ENCODE measurements around the gene CSGALNACT2. TPM values are rescaled to one million over a fixed set of nuclear protein-coding genes. Genes with fewer than 3 reads are reported as not detected.
A peak's percentile ranks its signal among the peaks of the same experiment; 100 is the strongest.

The CSGALNACT2 gene
- total and polyA plus RNA-seq, 9 of the 15 experiments (the other 6 are each of a cell fraction or from before 2014, with no cell fraction given): 1.4 to 7.3 (median 3.5) TPM

- peaks cover 9% of the 10 kb centered on the region; the same call in 1 of the 2 replicates for H4K20me1 ChIP-seq (replicated peaks; ENCODE audit: control insufficient read depth, insufficient read depth, low read length)
- peak overlapping the region; percentile 99 for H2AFZ ChIP-seq (ENCODE audit: low read depth, low read length)
- H3K9ac ChIP-seq (ENCODE audit: insufficient read depth in 1 of 2, low read depth in 2 of 2, low read length in 2 of 2): peak overlapping the region; percentile 69 to 94
- peak overlapping the region; percentile 91 for H3K4me2 ChIP-seq (ENCODE audit: insufficient read depth, low read length)
- no peaks in the 10 kb centered on the region for H3K9me3 ChIP-seq (replicated peaks; ENCODE audit: control insufficient read depth, insufficient read depth, low read depth, low read length)
- H3K27me3 ChIP-seq (ENCODE audit: control insufficient read depth in 2 of 2, insufficient read depth in 2 of 2, low read length in 2 of 2): no peaks in the 10 kb centered on the region
- no peaks in the 10 kb centered on the region for H3K9me1 ChIP-seq (ENCODE audit: control insufficient read depth, insufficient read depth, low read length)
- FAIRE-seq (peak; percentile 80), DNase-seq (ENCODE audit: extremely low read depth in 1 of 4, low spot score in 3 of 4) (peak; percentile 95 to 97 (median 97)), ATAC-seq (peak; percentile 84)
- peaks cover 10 to 63% of the 10 kb centered on the region in 2 experiments; a peak in 3 of 5 replicates for H3K4me1 ChIP-seq (replicated peaks in 1 of 2; ENCODE audit: control insufficient read depth in 2 of 2, insufficient read depth in 2 of 2, low read length in 2 of 2)
- peak overlapping the region; percentile 71 for H3K27ac ChIP-seq (ENCODE audit: extremely low read depth, low read depth, low read length)
- H3K79me2 ChIP-seq (ENCODE audit: control insufficient read depth, insufficient read depth, low read length): peaks cover 7% of the 10 kb centered on the region; the same call in 2 of the 3 replicates
- in situ Hi-C loops (cut with MboI) (no loop called here), intact Hi-C loops (cut with micrococcal nuclease) (loop anchor here (5.0 kb wide), 1 partner anchor 66 kb away; the partner anchor contains the start of gene CSGALNACT2)
- ChIA-PET CTCF (ENCODE audit: low intra/inter-chr PET ratio) (no interaction called here), POLR2A (interaction anchor here (0.5 to 2.0 kb wide), 14 partner anchors 9 to 1155 kb away, joined by 3 to 10 read pairs (median 4); no protein-coding TSS in a partner anchor)
- H3K36me3 ChIP-seq (ENCODE audit: control insufficient read depth, insufficient read depth, low read length): peaks cover 37% of the 10 kb centered on the region; the same call in 2 of the 3 replicates
- peak overlapping the region; percentile 87 for H3K4me3 ChIP-seq
- no TSS peak for BruUV-seq (replicated peaks)
- 5% methylated on average over 9 of the region's 35 CpGs for WGBS (ENCODE audit: insufficient coverage, low coverage, missing lambda C conversion rate)
- TF ChIP-seq ZNF695 (CRISPR knock-in tag; IDR thresholded peaks at IDR 0.05) (no peak), MBD2 (IDR thresholded peaks at IDR 0.05; ENCODE audit: borderline replicate concordance, low read depth) (peak; percentile 48; the same call in 1 of the 2 replicates), POLR2G (IDR thresholded peaks at IDR 0.05; ENCODE audit: low read depth, low read length) (no peak; the same call in 1 of the 2 replicates), ARID3A (IDR thresholded peaks at IDR 0.05; ENCODE audit: borderline replicate concordance, low read depth, low read length) (no peak), RB1 (IDR thresholded peaks at IDR 0.05; ENCODE audit: low read depth) (no peak), ZBTB7A (IDR thresholded peaks at IDR 0.05; ENCODE audit: borderline replicate concordance, control insufficient read depth, low read depth, low read length) (peak; percentile 71; the same call in 1 of the 2 replicates), ZEB2 (IDR thresholded peaks at IDR 0.05) (no peak), KLF10 (CRISPR knock-in tag; IDR thresholded peaks at IDR 0.05) (no peak), COPS2 (conservative IDR thresholded peaks at IDR 0.05) (no peak), ZNF57 (CRISPR knock-in tag; IDR thresholded peaks at IDR 0.05) (no peak), ZNF589 (CRISPR knock-in tag; IDR thresholded peaks at IDR 0.05; ENCODE audit: low read depth) (no peak), PKNOX1 (IDR thresholded peaks at IDR 0.05) (no peak), HMG20A (CRISPR knock-in tag; conservative IDR thresholded peaks at IDR 0.05) (no peak), MAFK (IDR thresholded peaks at IDR 0.05; ENCODE audit: low read length) (no peak), TFE3 (CRISPR knock-in tag; IDR thresholded peaks at IDR 0.05) (no peak), ZNF23 (CRISPR knock-in tag; IDR thresholded peaks at IDR 0.05) (no peak)
These were observed 64.6 kb downstream of the CSGALNACT2 start for GRCh38 chr10:43202657-43203447.
